GM18505 (cell line): ENCODE results near the gene ARRDC1.
"Not testable (repeated sequence)": the region's sequence is repeated elsewhere in the genome, so short reads cannot be mapped to it uniquely, and the experiment has no call there.

Experiments used
- ATAC-seq: cut with Tn5 transposase; IDR thresholded peaks from one replicate; pipeline ENCODE4 v1.9.1; 2021; ENCODE audit not compliant: unreplicated experiment
- POLR2A ChIP-seq: IDR thresholded peaks from 4 replicates; pipeline ENCODE4 v1.6.1; 2011; ENCODE audit warnings: borderline replicate concordance; ENCODE audit not compliant: insufficient read depth, insufficient read length; ENCODE audit errors: extremely low read depth

Gene ARRDC1

GRCh38 chr9:137592767-137593166, 12.7 kb upstream of the ARRDC1 start:
- TF ChIP-seq POLR2A, result no peak
- no peak for ATAC-seq

DNA sequence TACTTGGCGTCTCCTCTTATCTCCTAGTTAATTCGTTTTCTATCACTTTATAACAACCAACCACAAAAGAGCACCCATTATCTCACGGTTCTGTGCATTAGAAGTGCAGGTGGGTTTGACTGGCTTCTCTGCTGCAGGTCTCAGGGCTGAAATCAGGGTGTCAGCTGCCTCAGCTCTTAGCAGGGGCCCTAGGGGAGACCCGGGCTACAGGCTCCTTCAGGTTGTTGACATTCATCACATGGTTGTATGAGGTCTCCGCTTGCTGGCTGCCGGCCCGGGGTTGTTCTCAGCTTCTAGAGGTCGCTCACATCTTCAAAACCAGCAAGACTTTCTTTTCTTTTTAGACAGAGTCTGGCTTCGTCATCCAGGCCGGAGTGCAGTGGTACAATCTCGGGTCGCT, 12.3 kb upstream of the ARRDC1 start:
- no peak for ATAC-seq
- TF ChIP-seq POLR2A, result no peak

GRCh38 chr9:137596577-137596976, 8.9 kb upstream of the ARRDC1 start:
- not testable (repeated sequence) for ATAC-seq

DNA sequence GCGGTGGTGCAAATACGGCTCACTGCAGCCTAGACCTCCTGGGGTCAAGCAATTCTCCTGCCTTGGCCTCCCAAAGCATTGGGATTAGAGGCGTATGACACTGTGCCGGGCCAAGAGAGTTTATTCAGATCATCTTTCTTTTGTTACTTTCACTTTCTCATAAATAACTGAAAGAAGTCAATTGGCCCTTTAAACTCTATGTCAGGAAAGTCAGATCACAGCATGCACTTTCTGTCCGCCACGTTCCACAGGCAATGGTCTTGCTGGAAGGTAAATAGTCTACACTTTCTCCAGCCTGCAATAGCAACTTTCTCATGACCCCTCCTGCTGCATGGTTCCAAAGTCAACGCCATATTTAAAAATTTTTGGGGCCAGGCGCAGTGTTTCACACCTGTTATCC, 6.5 kb upstream of the ARRDC1 start:
- no peak for ATAC-seq
- TF ChIP-seq POLR2A, result no peak

DNA sequence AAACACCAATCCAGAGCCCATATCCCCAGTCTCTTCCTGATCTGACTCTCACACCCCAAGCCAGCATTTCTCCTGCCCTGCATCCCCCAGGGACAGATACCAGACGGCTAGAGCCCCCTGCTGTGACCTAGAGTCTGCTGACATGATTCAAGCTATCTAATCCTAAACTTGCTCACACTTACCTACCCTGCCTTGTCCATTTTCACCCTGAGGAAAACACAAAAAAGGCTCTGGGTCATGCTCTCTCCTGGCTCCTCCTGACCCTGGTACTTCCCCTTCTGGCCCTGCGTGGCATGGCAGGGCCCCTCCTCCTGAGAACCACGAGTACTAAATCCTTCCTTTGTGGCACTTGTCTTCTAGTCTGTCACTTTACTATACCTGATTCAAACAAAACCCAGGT, 2.8 kb upstream of the ARRDC1 start:
- TF ChIP-seq POLR2A, result no peak
- ATAC-seq, result no peak

GRCh38 chr9:137603879-137604278, 1.6 kb upstream of the ARRDC1 start:
- TF ChIP-seq POLR2A, result no peak
- ATAC-seq, result no peak

GRCh38 chr9:137604345-137605086, 970 bp upstream of the ARRDC1 start:
- no peak for TF ChIP-seq POLR2A
- no peak for ATAC-seq

- TF ChIP-seq POLR2A, result no peak
- peak; percentile 5 for ATAC-seq
Observed at GRCh38 chr9:137606005-137606621, 627 bp downstream of the ARRDC1 start.

DNA sequence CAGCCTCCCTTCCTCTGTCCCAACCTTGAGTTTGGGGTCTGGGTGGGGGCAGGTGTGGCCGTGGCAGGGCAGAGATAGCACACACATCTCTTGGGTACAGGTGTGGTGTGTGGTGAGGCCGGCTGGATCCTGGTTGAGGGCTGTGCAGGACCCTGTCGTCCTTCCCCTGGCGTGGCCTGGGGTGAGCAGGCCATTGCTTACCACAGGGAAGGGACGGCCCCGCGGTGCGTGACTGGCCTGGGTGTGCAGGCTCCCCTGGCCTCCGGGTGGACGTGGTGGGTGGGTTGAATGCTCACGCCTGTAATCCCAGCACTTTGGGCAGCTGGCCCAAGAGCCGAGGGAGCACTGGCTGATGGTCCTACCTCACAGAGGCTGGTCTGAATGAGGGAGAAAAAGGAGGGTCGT, 1.2 kb downstream of the ARRDC1 start:
- no peak for ATAC-seq
- TF ChIP-seq POLR2A, result no peak

DNA sequence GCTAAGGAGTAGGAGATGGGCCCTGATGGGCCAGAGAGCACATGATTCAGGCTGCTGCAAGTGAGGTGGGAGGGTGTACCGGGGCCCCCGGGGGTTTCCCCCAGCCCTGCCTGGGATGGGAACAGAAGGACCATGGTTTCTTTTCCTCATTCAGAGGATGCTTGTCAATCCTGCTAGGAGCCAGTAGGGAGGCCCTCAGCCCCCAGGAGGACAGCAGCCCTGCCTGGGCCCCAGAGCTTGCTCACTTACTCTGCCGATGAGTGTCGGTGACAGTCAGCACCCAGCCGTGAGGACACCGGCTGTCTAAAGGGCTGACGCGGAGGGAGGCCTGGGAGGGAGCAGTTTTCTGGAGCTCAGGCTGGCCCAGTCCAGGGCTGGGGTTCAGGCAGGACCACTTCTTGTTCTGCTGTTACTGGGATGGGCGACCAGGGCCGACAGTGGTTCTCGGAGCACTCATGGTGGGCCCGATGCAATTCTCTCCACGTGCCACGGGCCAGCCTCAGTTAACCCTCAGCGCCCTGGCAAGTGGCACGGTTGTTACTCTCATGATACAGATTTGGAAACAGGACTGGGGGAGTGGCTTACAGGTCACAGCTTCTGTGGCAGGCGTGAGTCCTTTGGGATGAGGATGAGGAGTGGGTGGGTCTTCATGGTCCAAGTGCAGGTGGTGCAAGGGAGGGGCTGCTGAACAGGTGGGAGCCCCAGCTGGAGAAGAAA, 1.8 kb downstream of the ARRDC1 start:
- ATAC-seq, result no peak

GRCh38 chr9:137610944-137611343, 5.5 kb downstream of the ARRDC1 start:
- no peak for TF ChIP-seq POLR2A
- ATAC-seq, result no peak

More for the DNA sequence above, 1.8 kb downstream of the ARRDC1 start:
- TF ChIP-seq POLR2A, result no peak

DNA sequence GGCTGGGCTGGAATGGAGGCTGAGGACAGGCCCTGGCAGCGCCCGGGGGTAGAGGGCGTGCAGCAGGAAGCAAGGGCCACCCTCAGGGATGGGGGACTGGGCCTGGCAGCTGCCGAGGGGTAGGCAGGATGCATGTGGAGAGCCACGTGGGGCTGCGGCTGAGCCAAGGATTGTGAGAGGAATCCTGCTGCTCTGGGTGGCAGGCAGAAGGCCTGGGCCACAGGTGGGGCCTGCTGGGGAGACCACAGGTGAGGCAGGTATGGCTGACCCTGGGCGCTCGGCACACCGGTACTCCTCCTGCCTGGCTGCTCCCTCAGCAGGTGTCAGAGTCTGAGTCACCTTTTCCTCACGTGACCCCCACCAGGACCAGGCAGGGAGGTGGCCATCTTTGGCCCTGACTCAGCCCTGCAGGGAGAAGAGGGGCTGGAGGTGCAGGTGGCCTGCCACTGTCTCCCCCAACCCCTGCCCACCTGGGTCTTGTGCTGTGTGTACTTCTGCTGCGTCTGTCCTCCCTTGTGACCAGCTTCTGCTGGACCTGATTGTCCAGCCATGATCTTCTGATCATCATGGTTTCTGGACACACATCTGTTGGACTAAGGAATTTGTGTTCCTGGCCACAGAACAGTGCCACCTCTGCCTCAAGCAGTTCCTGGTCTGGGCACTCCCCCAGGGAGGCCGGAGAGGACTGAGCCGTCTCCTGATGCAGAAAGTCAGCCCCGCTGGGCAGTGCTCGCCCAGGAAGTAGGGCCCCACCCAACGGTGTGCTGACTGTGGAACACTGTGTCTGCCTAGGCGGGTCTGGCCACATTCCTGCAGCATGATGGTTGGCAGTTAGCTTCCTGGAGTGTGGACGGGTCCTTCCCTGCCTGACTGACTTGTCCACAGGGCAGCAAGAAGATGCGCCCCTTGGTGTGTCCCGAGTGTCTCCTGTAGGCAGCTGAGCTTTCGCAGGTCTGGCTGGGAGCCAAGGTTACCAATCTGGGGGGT, 6.4 kb downstream of the ARRDC1 start:
- ATAC-seq, result no peak
- peak; percentile 26 for TF ChIP-seq POLR2A

- no peak for ATAC-seq
- no peak for TF ChIP-seq POLR2A
Observed at GRCh38 chr9:137612741-137613142, 7.3 kb downstream of the ARRDC1 start.

GRCh38 chr9:137613259-137613658, 7.8 kb downstream of the ARRDC1 start:
- TF ChIP-seq POLR2A, result no peak
- no peak for ATAC-seq
